ENCODE data around the gene PAIP2B. TPM values are rescaled to one million over a fixed set of nuclear protein-coding genes. Genes with fewer than 3 reads are reported as not detected.

The PAIP2B gene
- polyA plus RNA-seq, 1 donor from 2014 or later: 14.4 TPM

DNA sequence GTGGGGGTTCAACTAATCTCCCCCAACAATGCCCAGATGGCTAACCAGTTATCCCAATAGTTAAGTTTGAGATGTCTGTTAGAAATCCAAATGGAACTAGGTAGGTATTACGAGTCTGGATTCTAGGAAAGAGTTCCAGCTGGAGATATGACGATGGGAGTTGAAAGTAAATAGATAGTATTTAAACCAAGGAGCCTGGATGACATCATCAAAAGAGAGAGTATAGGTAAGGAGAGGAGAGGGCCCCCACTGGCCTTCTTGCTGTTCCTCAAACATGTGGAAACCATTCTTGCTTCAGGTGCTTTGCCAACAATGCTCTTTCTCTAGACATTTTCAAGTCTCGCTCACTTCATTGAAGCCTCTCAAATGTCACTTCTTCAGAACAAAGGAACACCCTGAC, 26.0 kb upstream of the PAIP2B start:
- Histone ChIP-seq H3K27ac (ENCODE audit: low read length) (no peak overlapping the region), H2AFZ (ENCODE audit: low read depth, low read length) (no peak overlapping the region)

DNA sequence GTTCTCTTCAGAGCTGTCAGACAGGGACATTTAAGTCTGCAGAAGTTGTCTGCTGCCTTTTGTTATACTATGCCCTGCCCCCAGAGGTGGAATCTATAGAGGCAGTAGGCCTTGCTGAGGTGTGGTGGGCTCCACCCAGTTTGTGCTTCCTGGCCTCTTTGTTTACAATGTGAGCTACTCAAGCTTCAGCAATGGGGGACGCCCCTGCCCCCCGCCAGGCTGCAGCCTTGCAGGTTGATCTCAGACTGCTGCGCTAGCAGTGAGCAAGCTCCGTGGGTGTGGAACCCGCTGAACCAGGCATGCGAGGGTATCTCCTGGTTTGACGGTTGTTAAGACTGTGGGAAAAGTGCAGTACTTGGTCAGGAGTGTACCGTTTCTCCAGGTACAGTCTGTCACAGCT, 24.0 kb upstream of the PAIP2B start:
- Histone ChIP-seq H3K9me2 (ENCODE audit: insufficient read depth, low read length) (no peaks in the 10 kb centered on the region), H3F3A (ENCODE audit: insufficient read depth, low read length, poor library complexity, severe bottlenecking) (no peaks in the 10 kb centered on the region), H3K27ac (ENCODE audit: low read length) (no peak overlapping the region), H4K20me1 (ENCODE audit: insufficient read depth) (no peaks in the 10 kb centered on the region), H3K4me2 (ENCODE audit: low read length) (no peak overlapping the region), H3K36me3 (ENCODE audit: insufficient read depth, low read length) (no peaks in the 10 kb centered on the region), H2AFZ (ENCODE audit: low read depth, low read length) (no peak overlapping the region), H3K9ac (ENCODE audit: low read length) (no peak overlapping the region), H3K9me3 (ENCODE audit: low read length) (no peaks in the 10 kb centered on the region), H3K27me3 (ENCODE audit: insufficient read depth, low read depth, low read length) (no peaks in the 10 kb centered on the region), H3K4me3 (ENCODE audit: low read length) (no peak overlapping the region), H3K79me2 (replicated peaks; ENCODE audit: insufficient read depth, low read length) (no peaks in the 10 kb centered on the region)
- no peak for TF ChIP-seq MXI1 (conservative IDR thresholded peaks at IDR 0.05; ENCODE audit: poor library complexity, severe bottlenecking)
- no peak for TF ChIP-seq EZH2 (IDR thresholded peaks at IDR 0.05; ENCODE audit: borderline replicate concordance, insufficient read depth, low read length, poor library complexity, severe bottlenecking)
- no peak for TF ChIP-seq RAD21 (conservative IDR thresholded peaks at IDR 0.05)
- no peak for TF ChIP-seq SMC3 (conservative IDR thresholded peaks at IDR 0.05; ENCODE audit: poor library complexity)
- TF ChIP-seq, protein P1, sequence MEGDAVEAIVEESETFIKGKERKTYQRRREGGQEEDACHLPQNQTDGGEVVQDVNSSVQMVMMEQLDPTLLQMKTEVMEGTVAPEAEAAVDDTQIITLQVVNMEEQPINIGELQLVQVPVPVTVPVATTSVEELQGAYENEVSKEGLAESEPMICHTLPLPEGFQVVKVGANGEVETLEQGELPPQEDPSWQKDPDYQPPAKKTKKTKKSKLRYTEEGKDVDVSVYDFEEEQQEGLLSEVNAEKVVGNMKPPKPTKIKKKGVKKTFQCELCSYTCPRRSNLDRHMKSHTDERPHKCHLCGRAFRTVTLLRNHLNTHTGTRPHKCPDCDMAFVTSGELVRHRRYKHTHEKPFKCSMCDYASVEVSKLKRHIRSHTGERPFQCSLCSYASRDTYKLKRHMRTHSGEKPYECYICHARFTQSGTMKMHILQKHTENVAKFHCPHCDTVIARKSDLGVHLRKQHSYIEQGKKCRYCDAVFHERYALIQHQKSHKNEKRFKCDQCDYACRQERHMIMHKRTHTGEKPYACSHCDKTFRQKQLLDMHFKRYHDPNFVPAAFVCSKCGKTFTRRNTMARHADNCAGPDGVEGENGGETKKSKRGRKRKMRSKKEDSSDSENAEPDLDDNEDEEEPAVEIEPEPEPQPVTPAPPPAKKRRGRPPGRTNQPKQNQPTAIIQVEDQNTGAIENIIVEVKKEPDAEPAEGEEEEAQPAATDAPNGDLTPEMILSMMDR (IDR thresholded peaks at IDR 0.05; ENCODE audit: poor library complexity, severe bottlenecking): no peak
- TF ChIP-seq, protein P2, sequence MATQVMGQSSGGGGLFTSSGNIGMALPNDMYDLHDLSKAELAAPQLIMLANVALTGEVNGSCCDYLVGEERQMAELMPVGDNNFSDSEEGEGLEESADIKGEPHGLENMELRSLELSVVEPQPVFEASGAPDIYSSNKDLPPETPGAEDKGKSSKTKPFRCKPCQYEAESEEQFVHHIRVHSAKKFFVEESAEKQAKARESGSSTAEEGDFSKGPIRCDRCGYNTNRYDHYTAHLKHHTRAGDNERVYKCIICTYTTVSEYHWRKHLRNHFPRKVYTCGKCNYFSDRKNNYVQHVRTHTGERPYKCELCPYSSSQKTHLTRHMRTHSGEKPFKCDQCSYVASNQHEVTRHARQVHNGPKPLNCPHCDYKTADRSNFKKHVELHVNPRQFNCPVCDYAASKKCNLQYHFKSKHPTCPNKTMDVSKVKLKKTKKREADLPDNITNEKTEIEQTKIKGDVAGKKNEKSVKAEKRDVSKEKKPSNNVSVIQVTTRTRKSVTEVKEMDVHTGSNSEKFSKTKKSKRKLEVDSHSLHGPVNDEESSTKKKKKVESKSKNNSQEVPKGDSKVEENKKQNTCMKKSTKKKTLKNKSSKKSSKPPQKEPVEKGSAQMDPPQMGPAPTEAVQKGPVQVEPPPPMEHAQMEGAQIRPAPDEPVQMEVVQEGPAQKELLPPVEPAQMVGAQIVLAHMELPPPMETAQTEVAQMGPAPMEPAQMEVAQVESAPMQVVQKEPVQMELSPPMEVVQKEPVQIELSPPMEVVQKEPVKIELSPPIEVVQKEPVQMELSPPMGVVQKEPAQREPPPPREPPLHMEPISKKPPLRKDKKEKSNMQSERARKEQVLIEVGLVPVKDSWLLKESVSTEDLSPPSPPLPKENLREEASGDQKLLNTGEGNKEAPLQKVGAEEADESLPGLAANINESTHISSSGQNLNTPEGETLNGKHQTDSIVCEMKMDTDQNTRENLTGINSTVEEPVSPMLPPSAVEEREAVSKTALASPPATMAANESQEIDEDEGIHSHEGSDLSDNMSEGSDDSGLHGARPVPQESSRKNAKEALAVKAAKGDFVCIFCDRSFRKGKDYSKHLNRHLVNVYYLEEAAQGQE (IDR thresholded peaks at IDR 0.05; ENCODE audit: borderline replicate concordance): no peak
- no peak for TF ChIP-seq EP300 (conservative IDR thresholded peaks at IDR 0.05; ENCODE audit: poor library complexity, severe bottlenecking)
- TF ChIP-seq POLR2AphosphoS5 (IDR thresholded peaks at IDR 0.05): no peak
- no peak for TF ChIP-seq TAF1 (IDR thresholded peaks at IDR 0.05; ENCODE audit: low read depth)

More for the DNA sequence above, 26.0 kb upstream of the PAIP2B start:
- Histone ChIP-seq H3K9ac (ENCODE audit: low read length) (no peak overlapping the region), H3K79me2 (replicated peaks; ENCODE audit: insufficient read depth, low read length) (no peaks in the 10 kb centered on the region), H3K9me2 (ENCODE audit: insufficient read depth, low read length) (no peaks in the 10 kb centered on the region), H3K36me3 (ENCODE audit: insufficient read depth, low read length) (no peaks in the 10 kb centered on the region), H3K27me3 (ENCODE audit: insufficient read depth, low read depth, low read length) (no peaks in the 10 kb centered on the region), H3K4me3 (ENCODE audit: low read length) (no peak overlapping the region), H4K20me1 (ENCODE audit: insufficient read depth) (no peaks in the 10 kb centered on the region), H3K9me3 (ENCODE audit: low read length) (no peaks in the 10 kb centered on the region), H3F3A (ENCODE audit: insufficient read depth, low read length, poor library complexity, severe bottlenecking) (no peaks in the 10 kb centered on the region), H3K4me2 (ENCODE audit: low read length) (no peak overlapping the region)
- TF ChIP-seq EZH2 (IDR thresholded peaks at IDR 0.05; ENCODE audit: borderline replicate concordance, insufficient read depth, low read length, poor library complexity, severe bottlenecking): no peak
- no peak for TF ChIP-seq POLR2AphosphoS5 (IDR thresholded peaks at IDR 0.05)
- TF ChIP-seq, protein P1 (IDR thresholded peaks at IDR 0.05; ENCODE audit: poor library complexity, severe bottlenecking): no peak
- no peak for TF ChIP-seq RAD21 (conservative IDR thresholded peaks at IDR 0.05)
- TF ChIP-seq, protein P2 (IDR thresholded peaks at IDR 0.05; ENCODE audit: borderline replicate concordance): no peak
- TF ChIP-seq TAF1 (IDR thresholded peaks at IDR 0.05; ENCODE audit: low read depth): no peak
- TF ChIP-seq MXI1 (conservative IDR thresholded peaks at IDR 0.05; ENCODE audit: poor library complexity, severe bottlenecking): no peak
- no peak for TF ChIP-seq EP300 (conservative IDR thresholded peaks at IDR 0.05; ENCODE audit: poor library complexity, severe bottlenecking)
- TF ChIP-seq SMC3 (conservative IDR thresholded peaks at IDR 0.05; ENCODE audit: poor library complexity): no peak

Data from neural cell (in vitro differentiated cells).